ENCODE measurements around the gene SEMG2.

Gene SEMG2, protein sequence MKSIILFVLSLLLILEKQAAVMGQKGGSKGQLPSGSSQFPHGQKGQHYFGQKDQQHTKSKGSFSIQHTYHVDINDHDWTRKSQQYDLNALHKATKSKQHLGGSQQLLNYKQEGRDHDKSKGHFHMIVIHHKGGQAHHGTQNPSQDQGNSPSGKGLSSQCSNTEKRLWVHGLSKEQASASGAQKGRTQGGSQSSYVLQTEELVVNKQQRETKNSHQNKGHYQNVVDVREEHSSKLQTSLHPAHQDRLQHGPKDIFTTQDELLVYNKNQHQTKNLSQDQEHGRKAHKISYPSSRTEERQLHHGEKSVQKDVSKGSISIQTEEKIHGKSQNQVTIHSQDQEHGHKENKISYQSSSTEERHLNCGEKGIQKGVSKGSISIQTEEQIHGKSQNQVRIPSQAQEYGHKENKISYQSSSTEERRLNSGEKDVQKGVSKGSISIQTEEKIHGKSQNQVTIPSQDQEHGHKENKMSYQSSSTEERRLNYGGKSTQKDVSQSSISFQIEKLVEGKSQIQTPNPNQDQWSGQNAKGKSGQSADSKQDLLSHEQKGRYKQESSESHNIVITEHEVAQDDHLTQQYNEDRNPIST

DNA sequence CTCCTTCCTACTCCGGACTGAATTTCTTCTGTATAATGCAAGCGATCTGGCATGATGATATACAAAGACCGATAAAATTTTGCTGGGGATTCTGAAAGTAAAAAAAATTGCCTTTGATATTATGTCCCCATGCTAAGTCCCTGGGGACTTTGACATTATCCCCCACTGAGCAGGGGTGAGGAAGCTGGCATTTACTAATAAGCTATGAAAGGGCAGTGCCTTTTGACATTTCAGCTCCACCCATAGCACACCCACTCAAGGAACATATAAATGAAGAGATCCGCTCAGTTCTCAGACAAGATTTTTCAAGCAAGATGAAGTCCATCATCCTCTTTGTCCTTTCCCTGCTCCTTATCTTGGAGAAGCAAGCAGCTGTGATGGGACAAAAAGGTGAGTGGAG, at the start of gene SEMG2:
TSS of gene SEMG2 (plus strand) at position 298 of the 400 bp plus-strand sequence. CDS start at position 315, 17 bp downstream.
- DNase-seq (ENCODE audit: low spot score): no peak

DNA sequence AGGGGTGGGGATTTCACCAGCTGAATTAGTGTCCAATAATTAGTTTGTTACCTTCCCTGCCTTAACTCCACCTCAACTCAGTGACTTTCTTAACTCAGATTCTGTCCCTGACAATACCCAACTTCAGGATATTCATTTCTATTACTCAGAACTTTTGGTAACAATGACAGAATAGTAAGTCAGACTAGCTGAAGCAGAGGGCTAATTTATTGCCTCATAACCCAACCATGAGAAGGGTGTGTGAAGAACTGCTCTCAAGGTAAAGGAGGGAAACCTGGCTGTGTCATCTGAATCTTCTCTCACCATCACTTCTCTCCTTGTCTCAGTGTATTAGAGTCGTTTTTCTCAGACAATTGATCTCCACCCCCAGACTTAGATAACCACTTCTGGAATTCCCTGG, 47.7 kb upstream of the SEMG2 start:
- no peak for DNase-seq (ENCODE audit: low spot score)

DNA sequence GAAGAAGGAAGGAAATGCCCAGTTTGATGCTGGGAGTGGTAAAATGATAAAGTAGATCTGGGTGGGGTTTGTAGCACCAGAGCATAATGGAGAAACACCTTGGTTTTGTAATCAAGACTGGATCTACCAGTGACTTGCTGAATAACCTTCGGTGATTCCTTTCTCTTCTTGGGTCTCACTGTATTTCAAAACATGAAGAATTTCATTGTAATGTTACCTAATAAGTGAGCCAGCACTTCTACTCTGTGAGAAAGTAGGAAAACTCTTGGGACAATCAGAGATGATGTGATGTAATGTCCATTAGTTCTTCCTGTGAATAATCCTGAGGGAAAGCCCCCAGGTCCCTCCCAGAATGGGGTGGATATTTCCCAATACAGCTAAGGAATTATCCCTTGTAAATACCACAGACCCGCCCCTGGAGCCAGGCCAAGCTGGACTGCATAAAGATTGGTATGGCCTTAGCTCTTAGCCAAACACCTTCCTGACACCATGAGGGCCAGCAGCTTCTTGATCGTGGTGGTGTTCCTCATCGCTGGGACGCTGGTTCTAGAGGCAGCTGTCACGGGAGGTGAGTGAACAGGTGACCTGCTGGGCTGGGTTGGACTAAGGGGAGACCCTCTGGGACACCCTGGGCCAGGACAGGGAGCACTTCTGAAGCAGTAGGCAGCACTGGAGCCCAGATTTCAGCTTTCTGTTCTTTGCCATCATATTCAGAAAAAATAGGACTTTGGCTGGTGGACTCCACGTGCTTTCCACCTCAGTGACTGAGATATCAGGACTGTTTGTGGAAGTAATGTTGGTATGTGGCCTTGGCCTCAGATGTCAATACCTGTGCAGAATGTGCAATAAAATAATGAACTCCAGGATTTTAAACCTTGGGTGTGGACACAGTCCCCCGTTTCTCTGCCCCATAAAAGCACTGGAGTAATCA, 46.5 kb upstream of the SEMG2 start, which contains the start of gene PI3:
TSS of gene PI3 (plus strand) at position 469 of the 931 bp plus-strand sequence. CDS start at position 490, 21 bp downstream.
- no peak for DNase-seq (ENCODE audit: low spot score)

DNA sequence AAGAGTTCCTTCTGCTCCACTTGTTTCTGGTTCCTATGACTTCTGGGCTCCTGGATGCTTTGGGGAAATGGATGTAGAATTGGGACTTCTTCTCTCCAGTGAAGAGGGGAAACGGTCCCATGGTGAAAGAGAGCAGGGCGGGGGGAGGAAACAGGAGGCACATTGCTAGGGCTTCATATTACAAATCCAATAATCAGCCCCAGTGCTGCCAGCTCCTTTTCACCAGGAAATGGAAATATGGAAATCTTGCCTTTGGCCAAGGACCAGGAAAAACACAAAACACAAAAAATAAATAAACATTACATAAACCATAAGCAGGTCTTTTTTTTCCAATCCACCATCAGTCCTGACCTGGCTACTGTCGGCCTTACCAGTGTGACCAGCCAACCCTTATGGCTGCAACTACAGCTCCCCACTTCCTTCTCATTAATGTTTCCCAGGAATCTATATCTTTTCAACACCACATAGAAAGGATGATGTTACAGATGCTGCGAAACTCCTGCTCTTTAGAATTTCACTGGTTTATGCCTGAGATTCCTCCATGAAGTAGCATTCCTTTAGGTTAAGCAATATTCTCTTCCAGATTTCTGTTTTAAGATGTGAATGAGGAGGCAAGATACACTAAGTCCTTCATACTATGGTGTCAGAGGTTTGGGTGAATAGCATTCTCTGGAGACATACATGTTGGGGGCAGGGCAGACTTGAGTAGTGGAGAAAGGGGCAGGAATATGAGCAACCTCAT, 44.5 kb upstream of the SEMG2 start:
- DNase-seq (ENCODE audit: low spot score): no peak

DNA sequence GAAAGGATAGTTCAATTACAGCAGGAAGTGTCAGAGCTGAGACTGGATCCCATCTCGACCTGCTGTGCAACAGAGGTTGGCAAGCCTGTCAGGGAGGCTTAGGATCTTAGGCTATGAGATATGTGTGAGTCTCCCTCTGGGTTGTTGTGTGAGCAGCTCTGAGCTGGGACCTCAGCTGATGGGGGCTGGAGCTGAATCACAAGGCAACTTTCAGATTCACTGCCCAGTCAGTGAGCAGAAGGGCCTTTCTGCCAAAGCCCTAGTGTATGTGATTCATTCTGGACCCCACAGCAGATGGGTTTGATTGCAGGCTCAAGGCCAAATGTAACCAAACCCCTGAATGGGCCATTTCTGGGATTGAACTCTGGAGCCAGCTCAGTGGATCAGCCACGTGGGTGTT, 42.0 kb upstream of the SEMG2 start:
- no peak for DNase-seq (ENCODE audit: low spot score)

DNA sequence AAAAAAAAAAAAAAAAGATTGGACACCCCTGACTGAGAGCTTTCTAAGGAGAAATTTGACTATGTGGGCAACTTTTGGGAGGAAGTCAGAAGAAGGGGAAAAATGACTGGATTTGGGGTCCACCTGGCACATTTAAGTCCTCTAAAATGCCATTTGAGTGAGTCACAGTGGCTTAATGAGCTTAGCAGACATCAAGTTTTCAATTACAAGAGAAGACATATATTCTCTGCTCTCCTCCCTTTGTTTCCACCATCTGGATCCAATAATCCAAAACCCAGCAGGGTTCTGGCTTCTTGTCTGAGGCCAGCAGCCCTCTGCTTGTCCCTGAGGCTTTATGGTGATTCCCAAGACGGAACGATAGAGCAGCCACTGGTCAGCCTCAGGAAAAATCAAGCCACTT, 39.5 kb upstream of the SEMG2 start:
- DNase-seq (ENCODE audit: low spot score): no peak

DNA sequence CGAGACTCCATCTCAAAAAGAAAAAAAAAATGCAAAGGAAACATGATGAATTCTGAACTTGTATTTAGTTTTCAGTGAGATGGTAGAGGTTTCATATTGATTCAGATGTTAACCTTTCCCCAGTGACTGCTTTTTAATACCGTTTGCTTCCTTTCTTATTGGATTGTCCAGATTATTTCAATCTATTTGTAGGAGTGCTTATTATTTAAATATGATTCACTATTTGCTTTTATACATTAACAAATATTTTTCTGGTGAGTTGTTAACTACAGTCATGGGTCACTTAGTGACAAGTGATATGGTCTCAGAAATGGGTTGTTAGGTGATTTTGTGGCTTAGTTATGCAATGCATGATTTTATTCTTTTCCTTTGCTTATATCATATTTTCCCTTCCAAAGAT, 38.1 kb upstream of the SEMG2 start:
- no peak for DNase-seq (ENCODE audit: low spot score)

DNA sequence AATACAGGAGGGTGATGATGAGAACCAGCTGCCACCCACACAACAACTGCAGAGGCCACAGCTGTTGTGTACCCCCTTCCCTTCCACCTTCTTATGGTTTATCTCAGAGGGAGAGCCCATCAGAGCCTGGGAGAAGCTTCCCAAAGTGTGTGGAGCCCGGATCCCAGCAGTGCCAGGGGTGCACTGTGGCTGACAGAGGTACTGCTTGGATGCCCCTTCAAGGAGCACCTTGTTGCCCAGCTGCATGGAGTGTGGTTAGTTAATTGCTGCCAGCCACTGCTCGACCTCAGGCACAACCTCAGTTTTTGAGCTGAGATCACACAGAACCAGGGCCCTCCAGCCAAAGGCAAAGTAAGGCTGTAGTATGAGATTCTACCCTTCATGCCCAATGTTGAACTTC, 33.5 kb upstream of the SEMG2 start:
- no peak for DNase-seq (ENCODE audit: low spot score)

DNA sequence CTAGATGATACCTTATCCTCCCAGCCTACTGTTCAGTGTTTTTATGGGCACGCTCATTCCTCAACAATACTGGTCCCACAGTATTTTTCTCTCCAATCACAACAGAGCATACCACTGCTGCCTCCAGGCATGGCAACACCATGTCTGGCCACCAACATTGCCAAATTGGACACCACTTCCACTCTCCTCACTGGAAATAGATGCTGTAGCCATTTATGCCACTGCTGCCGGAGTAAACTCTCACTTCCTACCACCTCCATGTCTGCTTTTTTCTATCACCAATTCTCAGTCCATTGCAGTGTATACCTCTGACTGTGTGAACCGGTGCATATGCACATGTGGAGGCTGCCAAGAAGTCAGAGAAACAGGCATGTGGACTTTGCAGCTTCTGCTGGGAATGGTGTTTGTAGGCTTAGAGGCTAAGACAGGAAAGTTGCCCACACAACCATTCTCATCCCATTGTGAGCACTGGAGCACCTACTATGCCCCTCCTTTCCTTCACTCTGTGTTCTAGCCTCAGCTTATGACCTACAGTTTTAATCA, 32.0 kb upstream of the SEMG2 start:
- DNase-seq (ENCODE audit: low spot score): no peak

DNA sequence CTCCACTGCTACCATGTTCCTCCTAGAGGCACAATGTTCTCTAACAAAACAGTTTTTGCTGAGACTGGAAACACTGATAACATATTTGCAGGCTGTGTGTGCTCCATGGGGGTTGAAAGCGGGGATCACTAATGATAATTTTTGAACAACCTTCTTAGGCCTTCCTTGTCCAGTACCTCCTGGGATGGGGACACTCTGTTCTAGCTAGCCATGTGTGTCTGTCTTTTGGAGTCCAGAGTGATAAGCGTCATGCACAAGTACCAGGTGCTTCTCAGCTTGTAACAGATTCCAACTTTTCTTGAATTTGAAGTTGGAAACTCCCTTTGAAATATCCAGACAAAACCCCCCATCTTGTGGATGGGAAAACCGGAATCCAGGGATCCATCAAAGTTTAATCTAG, 31.3 kb upstream of the SEMG2 start:
- no peak for DNase-seq (ENCODE audit: low spot score)

DNA sequence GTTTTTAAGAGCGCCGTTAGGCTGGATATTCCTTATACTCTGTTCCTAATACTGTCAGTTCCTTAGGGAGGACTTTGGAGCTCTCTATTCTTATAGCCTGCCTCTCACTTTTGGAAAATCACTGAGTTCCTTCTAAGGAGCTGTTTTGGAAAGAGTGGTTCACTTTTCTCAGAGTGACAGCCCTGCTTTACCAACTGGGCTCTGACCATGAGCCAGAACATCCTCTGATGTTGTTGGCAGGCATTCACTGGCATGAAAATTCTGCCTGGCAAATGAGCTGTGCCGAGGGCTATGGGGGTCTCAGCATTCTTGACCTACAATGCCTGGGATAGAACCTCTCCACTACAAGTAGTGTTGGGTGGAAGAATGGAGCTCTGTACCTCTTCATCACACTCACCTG, 29.2 kb upstream of the SEMG2 start:
- no peak for DNase-seq (ENCODE audit: low spot score)

DNA sequence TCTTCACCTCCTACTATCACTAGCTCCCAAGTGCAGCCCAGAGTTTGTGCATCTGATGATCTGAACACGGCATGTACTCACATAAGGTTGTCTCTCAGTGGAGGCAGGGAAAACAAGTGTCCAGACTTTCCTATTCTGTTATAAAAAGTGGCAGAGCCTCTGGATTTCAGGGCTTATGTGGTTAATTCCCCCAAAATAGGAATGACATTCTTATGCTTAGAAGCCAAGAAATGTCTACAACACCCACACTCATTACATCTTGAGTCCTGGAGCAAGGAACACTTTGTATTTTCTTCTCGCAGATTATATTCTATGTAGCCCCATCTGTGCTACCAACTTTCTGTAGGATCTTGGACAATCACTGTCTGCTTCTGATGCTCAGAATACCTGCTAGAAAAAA, 27.8 kb upstream of the SEMG2 start:
- DNase-seq (ENCODE audit: low spot score): no peak

DNA sequence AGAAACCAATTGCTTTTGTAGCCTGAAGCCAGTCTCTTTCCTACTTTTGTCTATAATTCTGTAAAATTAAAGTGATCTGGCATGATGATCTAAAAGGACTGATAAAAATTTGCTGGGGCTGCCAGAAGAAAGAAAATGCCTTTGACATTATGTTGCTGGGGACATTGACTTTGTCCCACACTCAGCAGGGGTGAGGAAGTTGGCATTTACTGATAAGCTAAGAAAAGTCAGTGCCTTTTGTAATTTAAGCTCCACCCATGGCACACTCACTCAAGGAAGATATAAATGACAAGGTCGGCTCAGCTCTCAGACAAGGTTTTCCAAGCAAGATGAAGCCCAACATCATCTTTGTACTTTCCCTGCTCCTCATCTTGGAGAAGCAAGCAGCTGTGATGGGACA, 14.4 kb upstream of the SEMG2 start, which contains the start of gene SEMG1:
TSS of gene SEMG1 (plus strand) at position 309 of the 400 bp plus-strand sequence. CDS start at position 330, 21 bp downstream.
- DNase-seq (ENCODE audit: low spot score): no peak

DNA sequence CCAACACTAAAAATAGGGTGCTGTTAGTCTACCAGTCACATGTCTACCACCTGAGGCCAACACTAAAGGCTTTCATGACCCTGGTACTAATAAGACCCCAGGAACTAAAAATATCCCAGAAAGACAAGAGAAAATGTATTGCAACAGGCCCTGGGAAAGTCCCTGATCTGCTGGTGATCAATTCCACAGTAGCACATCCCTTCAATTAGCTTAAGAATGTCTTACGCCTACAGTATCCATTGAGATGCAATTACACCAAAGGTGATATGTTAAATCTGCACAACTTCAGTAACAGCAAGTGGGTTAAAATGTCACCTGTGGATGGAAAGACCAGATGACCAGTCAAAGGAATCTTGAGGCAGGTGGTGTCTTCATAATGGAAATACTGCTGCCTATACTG, 11.2 kb upstream of the SEMG2 start:
- DNase-seq (ENCODE audit: low spot score): no peak

DNA sequence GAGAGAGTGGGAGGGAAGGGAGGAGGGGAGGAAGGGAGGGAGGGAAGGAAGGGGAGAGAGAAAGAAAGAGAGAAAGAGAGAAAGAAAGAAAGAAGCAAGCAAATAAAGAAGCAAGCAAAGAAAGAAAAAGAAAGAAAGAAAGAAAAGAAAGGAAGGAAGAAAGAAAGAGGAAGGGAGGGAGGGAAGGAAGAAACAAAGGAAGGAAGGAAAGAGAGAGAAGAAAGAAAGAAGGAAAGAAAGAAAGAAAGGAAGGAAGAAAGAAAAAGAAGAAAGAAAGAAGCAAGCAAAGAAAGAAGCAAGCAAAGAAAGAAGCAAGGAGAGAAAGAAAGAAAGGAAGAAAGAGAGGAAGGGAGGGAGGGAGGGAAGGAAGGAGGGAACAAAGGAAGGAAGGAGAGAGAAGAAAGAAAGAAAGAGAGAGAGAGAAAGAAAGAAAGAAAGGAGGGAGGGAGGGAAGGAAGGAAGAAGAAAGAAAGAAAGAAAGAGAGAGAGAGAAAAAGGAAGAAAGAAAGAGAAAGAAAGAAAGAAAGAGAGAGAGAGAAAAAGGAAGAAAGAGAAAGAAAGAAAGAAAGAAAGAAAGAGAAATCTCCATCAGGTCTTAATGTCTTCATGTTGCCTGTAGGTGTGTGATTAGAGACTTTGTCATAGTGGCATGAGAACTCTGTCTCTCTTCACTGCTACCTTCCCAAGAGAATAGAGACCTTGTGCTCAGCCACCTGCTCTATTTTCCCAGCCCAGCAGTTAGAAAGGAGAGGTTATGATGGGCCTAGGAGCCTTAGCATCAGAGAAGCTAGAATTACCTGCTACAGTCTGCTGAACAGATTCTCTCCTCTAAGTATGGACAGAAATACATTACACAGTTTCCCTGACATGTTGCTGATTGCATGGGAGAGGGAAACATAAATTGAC, 9.4 kb upstream of the SEMG2 start:
- DNase-seq (ENCODE audit: low spot score): no peak

DNA sequence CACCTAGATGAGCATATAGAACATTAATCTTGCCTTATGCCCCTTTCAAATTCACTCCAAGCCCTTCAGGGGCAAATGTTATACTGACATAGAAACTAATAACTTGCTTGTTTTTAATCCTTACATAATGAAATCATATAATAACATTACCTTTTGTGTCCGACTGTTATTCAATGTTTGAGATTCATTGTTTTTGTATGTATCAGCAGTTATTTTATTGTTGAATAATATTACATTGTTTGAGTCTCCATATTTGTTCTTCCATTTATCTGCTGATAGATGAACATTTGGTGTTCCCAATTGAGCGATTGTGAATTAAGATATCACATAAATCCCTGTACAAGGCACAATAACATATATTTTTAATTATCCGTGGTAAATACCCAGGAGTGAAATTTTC, 8.3 kb upstream of the SEMG2 start:
- DNase-seq (ENCODE audit: low spot score): no peak

DNA sequence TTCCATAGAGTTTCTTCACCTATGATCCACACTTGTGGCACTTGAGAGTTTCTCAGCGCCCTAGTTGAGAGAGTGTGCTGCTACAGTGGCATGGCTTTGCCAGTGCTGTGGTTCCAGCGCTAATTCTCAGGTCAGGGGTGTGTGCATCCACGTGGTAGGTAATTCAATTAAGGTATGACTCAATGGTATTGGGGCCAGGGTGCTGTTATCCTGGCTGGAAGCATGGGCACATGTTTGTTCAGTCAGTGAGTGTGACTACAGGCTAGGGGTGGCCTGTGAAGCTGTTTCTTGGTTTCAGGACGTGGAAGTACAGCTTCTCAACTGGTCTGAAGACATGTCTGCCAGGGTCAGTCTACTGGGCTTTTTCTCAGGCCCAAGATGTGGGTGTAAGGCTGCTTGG, 3.0 kb upstream of the SEMG2 start:
- DNase-seq (ENCODE audit: low spot score): no peak

DNA sequence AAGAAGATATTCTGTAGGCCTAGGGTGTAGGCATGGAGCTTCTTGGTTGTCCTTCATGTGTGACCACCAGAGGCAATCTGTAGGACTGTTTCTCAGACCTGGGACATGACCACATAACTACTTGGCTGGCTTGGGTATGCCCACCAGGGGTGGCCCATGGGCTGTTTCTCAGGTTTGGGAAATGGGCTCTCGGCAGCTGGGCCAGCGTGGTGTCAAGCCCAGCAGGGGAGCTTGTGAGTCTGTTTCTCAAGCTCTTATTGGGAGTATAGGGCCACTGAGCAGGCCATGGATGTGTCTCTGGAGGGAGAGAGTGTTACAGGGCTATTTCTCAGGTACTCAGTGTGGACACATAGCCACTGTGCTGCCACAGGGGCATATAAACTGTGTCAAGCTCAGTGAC, 2.5 kb upstream of the SEMG2 start:
- DNase-seq (ENCODE audit: low spot score): no peak

DNA sequence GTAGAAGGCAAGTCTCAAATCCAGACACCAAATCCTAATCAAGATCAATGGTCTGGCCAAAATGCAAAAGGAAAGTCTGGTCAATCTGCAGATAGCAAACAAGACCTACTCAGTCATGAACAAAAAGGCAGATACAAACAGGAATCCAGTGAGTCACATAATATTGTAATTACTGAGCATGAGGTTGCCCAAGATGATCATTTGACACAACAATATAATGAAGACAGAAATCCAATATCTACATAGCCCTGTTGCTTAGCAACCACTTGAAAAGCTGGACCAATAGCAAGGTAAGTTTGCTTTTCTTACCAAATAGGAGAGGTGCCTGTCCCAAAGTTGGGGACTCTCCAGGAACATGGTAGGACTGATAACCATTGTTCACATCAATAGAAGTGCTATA, 2.0 kb downstream of the SEMG2 start:
- DNase-seq (ENCODE audit: low spot score): no peak

DNA sequence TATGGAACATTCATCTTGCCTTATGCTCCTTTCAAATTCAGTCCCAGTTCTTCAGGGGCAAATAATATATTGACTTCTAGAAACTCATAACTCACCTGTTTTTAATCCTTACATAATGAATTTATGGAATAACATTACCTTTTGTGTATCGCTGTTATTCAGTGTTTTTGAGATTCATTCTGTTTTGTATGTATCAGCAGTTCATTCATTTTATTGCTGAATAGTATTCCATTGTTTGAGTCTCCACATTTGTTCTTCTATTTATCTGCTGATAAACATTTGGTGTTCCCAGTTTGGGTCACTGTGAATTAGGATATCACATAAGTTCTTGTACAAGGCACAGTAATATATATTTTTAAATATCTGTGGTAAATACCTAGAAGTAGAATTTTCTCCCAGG, 5.1 kb downstream of the SEMG2 start:
- DNase-seq (ENCODE audit: low spot score): no peak

All from D341Med (cell line).